Activated naive CD8-positive, alpha-beta T cell treated with anti-CD3 and anti-CD28 coated beads, Interleukin-2, amount 50 U/mL, for 16 hours (primary cell): ENCODE results near the gene EXOC6B.

ENCODE experiments used
- DNase-seq: peaks from one replicate; pipeline ENCODE4 v3.0.0-alpha.2; 2020; ENCODE audit warnings: low read depth, low spot score

The EXOC6B gene

GRCh38 chr2:72173640-72174321, 652.1 kb downstream of the EXOC6B start:
- DNase-seq: no peak

GRCh38 chr2:72172478-72172877, 653.4 kb downstream of the EXOC6B start:
- no peak for DNase-seq

DNA sequence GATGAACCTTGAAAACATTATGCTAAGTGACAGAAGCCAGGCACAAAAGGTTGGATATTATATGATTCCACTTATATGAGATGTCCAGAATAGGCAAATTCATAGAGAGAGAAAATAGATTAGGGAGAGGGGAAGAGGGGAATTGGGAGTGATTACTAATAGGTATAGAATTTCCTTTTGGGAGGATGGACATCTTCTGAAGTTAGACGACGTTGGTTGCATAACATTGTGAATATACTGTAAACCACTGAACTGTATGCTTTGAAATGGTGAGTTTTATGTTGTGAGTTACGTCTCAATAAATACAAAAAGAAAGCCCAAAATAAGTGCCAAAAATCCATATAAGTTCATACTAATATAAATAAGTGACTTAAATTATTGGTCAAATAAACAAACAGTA, 659.6 kb downstream of the EXOC6B start:
- DNase-seq: no peak

- no peak for DNase-seq
These were observed 660.0 kb downstream of the EXOC6B start for GRCh38 chr2:72165792-72166191.

GRCh38 chr2:72162574-72162973, 663.3 kb downstream of the EXOC6B start:
- no peak for DNase-seq

- DNase-seq: no peak
These were observed 666.4 kb downstream of the EXOC6B start for GRCh38 chr2:72159211-72159993.

DNA sequence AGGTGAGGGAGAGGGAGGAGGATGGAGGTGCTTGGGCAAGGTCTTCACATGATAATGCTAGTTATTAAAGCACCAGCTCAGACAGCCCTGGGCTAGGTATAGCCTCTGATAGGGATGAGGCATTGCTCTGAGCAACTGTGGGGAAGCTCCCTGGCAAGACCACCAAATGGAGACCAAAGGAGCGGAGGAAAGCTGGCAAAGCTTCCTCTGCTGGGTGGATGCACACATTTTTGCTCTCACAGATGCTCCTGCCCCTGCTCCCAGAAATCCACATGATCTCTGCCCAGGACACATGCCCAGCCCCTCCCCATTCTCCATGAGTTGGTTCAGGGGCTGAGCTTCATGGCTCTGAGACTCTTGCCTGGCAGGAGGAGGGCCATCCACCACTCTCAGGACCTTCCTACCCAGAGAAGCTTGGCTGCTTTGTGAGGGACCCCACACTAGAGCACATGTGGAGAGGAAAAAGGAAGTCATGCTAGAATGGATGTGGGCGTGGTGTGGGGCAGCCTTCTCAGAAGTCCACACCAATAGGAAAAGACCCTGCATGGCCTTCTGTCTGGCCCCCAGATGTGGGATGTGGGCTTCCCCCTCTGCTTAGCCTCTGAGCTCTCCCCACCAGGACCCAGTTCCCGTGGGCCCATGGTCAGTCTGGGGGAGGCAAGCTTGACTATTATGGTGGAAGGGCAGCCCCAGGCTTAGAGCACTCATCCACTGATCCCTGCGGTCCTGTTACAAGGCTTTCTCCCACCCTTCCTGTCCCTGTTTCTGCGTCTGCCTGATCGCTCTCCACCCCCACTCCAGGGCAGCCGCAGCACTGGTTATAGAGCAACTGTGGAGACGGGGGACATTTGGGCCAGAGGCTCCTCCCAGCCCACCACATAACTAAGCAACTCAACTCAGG, 667.7 kb downstream of the EXOC6B start:
- no peak for DNase-seq

DNA sequence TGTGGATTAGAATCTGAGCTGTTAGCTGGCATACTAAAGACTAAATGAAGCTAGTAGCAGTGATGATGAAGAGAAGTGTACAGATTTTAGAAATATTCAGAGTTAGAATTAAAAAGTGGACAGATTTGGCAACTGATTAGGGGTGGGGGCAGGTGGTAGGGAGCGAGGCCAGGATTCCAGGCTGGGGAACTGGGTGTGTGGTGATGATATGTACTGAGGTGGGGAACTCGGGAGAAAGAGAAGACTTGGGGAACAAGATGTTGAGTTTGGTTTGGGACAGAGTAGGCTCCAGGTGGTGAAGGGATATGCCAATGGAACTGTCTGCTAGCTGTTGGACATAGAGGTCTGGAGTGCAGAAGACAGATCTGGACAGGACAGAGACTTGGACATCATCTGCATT, 669.0 kb downstream of the EXOC6B start:
- no peak for DNase-seq

DNA sequence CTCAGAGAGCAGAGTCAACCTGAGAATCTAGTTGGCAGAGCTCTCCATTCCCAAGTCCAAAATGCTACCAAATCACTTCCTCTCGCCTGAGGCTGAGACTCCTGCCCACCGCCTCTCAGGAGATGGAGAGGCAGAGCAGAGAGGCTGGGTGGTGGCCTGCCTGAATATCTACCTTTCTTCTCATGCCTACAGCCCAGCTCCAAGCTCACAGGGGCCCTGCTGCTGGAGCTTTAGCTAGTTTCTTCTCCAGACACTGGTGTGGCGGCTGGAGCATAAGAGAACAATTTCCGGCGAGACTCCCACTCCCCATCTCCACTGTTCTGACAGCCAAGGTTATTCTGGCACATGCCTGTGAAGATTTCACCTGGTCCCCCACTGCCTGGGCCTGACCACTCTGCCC, 670.1 kb downstream of the EXOC6B start:
- no peak for DNase-seq

DNA sequence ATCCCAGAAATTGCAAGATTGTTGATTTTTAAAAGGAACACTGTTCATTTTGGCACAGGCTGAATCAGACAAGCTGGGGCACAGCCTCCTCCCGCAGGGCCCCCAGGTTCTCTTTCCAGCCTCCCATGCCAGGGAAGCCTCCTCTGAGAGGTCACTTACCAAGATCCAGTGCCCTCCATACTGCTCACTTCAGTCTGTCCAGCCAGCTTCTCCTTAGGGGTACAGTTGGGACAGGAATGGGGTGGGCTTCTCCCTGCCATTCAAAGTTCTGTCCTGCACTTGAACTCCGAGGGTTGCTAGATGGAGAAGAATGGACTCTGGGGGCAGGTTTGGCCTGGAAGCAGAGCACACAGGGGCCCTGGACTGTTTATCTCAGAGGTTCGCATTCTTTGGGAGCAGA, 670.7 kb downstream of the EXOC6B start:
- no peak for DNase-seq

GRCh38 chr2:72154386-72154975, 671.4 kb downstream of the EXOC6B start:
- no peak for DNase-seq

- DNase-seq: no peak
These were observed 671.9 kb downstream of the EXOC6B start for GRCh38 chr2:72153924-72154323.

DNA sequence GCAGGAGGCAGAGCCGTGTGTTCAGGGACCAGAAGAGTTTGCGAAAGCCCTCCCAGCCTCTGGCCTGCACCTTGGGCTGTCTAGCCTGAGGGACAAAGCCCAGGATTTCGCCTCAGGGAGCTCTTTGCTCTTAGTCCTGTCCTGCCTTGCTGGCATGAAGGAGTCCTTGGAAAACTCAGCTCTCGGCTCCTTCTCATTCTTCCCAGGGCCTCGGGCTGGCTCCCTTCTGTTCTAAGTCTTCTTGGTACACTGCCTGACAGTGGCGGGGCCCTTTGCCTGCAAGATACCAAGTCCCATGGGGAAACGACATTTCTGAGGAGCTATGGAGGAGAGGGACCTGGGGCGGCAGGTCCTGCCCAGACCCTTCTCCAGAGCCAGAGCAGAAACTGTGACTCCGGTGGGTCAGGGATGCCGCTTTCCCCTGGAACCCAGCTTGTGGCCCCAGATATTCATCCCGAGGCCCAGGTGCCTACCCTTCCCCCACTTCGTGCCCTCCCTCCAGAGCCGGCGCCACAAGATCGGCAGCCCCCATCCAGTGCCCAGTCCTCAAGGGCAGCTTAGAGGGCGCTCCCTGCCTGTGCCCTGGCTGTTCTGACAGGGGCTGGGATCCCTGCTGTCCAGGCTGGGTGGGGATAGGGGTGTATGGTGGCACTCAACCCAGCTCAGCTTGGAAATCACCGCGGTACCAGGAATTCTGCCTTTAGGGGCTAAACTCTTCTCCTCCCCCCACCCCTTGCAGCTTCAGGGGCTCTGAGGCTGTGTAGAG, 672.6 kb downstream of the EXOC6B start:
- no peak for DNase-seq

DNA sequence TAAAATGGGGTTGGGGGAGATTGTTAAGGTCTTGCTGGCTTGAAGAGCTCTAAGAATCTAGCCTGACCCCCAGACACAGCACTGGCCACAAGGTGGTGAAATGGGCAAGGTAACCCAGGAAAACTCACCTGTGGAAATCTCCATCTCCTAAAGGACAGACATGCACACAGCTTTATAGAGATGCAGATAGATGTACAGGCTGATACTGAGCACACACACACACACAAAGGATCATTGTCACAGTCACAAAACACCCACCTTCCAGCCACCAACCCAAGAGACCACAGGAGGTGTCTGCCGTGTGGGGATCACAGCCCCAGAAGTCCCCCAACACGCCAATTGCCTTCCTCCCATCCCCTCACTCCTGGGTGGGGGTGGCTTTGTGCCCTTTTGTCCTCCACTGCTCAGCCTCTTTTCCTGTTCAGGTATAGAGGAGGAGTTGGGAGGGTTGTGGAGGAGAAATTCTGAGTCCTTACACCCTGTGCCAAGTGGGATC, 674.9 kb downstream of the EXOC6B start:
- DNase-seq: no peak

- peak; percentile 24 for DNase-seq
These were observed 675.5 kb downstream of the EXOC6B start for GRCh38 chr2:72150157-72150860.

GRCh38 chr2:72149556-72150156, 676.2 kb downstream of the EXOC6B start:
- no peak for DNase-seq

DNA sequence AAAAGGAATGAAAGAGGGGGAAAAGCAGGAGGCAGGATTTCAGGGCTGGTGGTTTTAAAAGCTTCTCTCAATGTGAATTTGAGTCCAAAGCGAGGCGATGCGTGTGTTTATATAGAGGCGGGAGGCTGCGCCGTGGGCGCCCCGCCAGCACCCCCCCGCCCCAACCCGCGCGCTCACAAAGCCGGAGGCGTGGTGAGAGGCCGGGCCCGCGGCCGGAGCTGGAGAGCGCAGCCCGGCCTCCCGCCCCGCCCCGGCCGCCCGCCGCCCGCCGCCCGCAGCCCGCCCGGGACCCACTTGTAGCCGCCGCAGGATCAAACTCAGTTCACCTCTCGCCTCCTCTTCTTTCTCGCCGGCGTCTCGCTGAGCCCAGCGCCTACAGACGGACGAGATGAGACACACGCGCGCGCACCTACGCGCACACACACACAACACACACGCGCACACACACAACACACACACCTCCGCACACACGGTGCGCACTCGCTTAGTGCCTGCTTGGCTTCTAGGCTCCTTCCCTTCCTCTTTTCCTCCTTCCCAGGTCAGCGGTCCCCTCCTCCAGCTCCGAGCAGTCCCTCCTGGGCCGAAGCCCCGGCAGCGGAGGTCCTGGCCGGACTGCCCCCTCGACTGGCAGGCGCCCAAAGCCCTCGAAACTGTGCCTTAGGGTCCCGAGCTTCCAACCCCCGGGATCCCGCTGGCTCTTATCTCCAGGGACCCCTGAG, 676.8 kb downstream of the EXOC6B start:
- no peak for DNase-seq

DNA sequence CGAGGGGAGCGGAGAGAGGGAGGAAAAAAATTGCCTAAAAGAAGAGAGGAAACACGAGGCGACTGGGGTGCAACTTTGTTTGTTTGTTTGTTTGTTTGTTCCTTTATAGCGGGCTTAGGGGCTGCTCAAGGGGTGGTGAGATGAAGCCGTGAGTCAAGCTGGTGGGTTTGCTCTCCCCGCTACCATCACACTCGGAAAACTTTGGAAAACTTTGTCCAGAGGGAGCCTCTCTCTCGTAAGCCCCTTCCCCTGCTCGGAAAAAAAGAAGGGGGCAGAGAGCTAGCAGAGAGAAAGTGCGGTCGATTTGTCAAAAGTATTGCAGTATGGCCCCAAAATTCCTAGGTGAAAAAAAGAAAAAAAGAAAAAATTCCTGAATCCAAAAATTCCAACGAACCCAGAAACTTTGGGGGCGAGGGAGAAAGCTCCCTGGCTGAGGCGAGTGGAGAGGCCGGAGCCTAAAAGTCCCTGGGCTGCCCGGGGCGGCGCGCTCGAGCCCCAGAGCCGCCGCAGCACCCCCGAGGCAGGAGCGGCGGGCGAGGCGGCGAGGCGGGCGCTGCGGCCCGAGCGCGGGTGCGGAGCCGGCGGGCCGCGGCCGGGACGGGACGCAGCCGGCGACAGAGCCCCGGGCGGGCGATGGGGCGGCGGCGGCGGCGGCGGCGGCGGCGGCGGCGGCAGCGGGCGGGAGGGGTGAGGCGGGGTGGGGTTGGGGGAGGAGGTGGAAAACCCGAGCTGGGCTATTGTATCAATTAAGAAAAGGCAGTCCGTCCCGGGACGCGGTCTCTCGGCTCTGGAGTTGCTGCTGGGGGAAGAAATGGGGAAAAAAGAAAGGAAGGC, 677.6 kb downstream of the EXOC6B start:
- DNase-seq: no peak
